ENCODE results near the gene POLG2. TPM values are rescaled to one million over a fixed set of nuclear protein-coding genes. Genes with fewer than 3 reads are reported as not detected.

The POLG2 gene
- total RNA-seq, 6 experiments from 2014 or later, result 6.5 to 11.8 (median 7.3) TPM

GRCh38 chr17:64536913-64537312 lies 40.1 kb upstream of the POLG2 start:
- H3K36me3 Mint-ChIP-seq (ENCODE audit: low read depth), result peaks cover 59% of the 10 kb centered on the region
- TF ChIP-seq CTCF (IDR thresholded peaks at IDR 0.05), result no peak
- H3K27ac Mint-ChIP-seq, result peak overlapping the region; percentile 56
- H3K27me3 Mint-ChIP-seq (ENCODE audit: insufficient read depth), result peaks cover 43% of the 10 kb centered on the region
- DNase-seq, result no peak
- peaks cover 35% of the 10 kb centered on the region for H3K4me1 Mint-ChIP-seq (ENCODE audit: low read depth)
- H3K4me3 Mint-ChIP-seq, result peak overlapping the region; percentile 7; the same call in 1 of the 2 replicates
- peaks cover 11% of the 10 kb centered on the region; the same call in 1 of the 2 replicates for H3K9me3 Mint-ChIP-seq

- no peak for DNase-seq
- Mint-ChIP-seq H3K4me1 (ENCODE audit: low read depth) (peaks cover 37% of the 10 kb centered on the region), H3K9me3 (peaks cover 9% of the 10 kb centered on the region; the same call in 1 of the 2 replicates), H3K36me3 (ENCODE audit: low read depth) (peaks cover 61% of the 10 kb centered on the region), H3K27ac (peak overlapping the region; percentile 75), H3K27me3 (ENCODE audit: insufficient read depth) (peaks cover 42% of the 10 kb centered on the region), H3K4me3 (peak overlapping the region; percentile 17; the same call in 1 of the 2 replicates)
- no peak for TF ChIP-seq CTCF (IDR thresholded peaks at IDR 0.05)
These were observed 38.5 kb upstream of the POLG2 start for GRCh38 chr17:64535357-64535756.

GRCh38 chr17:64534187-64534586 lies 37.3 kb upstream of the POLG2 start:
- Mint-ChIP-seq H3K4me3 (peak overlapping the region; percentile 30; the same call in 1 of the 2 replicates), H3K36me3 (ENCODE audit: low read depth) (peaks cover 63% of the 10 kb centered on the region), H3K27ac (peak overlapping the region; percentile 75), H3K27me3 (ENCODE audit: insufficient read depth) (peaks cover 39% of the 10 kb centered on the region), H3K4me1 (ENCODE audit: low read depth) (peaks cover 32% of the 10 kb centered on the region), H3K9me3 (peaks cover 9% of the 10 kb centered on the region; the same call in 1 of the 2 replicates)
- peak; percentile 51 for TF ChIP-seq CTCF (IDR thresholded peaks at IDR 0.05)
- no peak for DNase-seq

GRCh38 chr17:64533784-64534183 lies 36.9 kb upstream of the POLG2 start:
- Mint-ChIP-seq H3K27ac (peak overlapping the region; percentile 75), H3K9me3 (peaks cover 8% of the 10 kb centered on the region; the same call in 1 of the 2 replicates), H3K4me1 (ENCODE audit: low read depth) (peaks cover 28% of the 10 kb centered on the region), H3K4me3 (peak overlapping the region; percentile 30; the same call in 1 of the 2 replicates), H3K27me3 (ENCODE audit: insufficient read depth) (peaks cover 39% of the 10 kb centered on the region), H3K36me3 (ENCODE audit: low read depth) (peaks cover 60% of the 10 kb centered on the region)
- TF ChIP-seq CTCF (IDR thresholded peaks at IDR 0.05), result no peak
- DNase-seq, result no peak

GRCh38 chr17:64532409-64532808 lies 35.6 kb upstream of the POLG2 start:
- Mint-ChIP-seq H3K4me3 (peak overlapping the region; percentile 20; the same call in 1 of the 2 replicates), H3K27ac (peak overlapping the region; percentile 75), H3K9me3 (no peaks in the 10 kb centered on the region), H3K36me3 (ENCODE audit: low read depth) (peaks cover 47% of the 10 kb centered on the region), H3K4me1 (ENCODE audit: low read depth) (peaks cover 21% of the 10 kb centered on the region; the same call in 1 of the 2 replicates), H3K27me3 (ENCODE audit: insufficient read depth) (peaks cover 28% of the 10 kb centered on the region)
- no peak for TF ChIP-seq CTCF (IDR thresholded peaks at IDR 0.05)
- DNase-seq, result no peak
